Measurements from ENCODE around the gene MOB2. TPM values are rescaled to one million over a fixed set of nuclear protein-coding genes. Genes with fewer than 3 reads are reported as not detected.
A peak's percentile ranks its signal among the peaks of the same experiment; 100 is the strongest.

Gene MOB2
- total and polyA plus RNA-seq, 4 donors = 31.6 to 45.2 (median 36.4) TPM

DNA sequence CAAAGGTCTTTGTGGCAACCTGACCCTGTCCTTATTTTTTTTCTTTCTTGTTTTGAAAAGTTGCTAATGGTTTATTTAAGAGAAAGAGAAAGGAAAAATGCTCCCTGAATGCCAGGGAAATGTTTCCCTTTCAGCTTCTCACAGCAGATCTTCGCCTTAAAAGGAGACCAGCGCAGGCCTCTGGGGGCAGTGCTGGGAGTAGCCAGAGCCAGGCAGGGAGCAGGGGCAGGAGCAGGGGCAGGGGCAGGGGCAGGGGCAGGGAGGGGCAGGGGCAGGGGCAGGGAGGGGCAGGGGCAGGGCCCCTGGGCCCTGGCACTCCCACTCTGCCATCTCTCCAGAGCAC is 5.1 kb downstream of the MOB2 start:
- H3K4me3 ChIP-seq = no peak overlapping the region
- DNase-seq (no peak), ATAC-seq (ENCODE audit: insufficient read depth, low FRiP score) (no peak)
- H3K27ac ChIP-seq (ENCODE audit: low read depth in 1 of 2, low read length in 1 of 2) = peak overlapping the region in 1 of 2 donors; percentile 27
- peaks cover 3 to 44% (median 13%) of the 10 kb centered on the region in 4 donors for H3K36me3 ChIP-seq (ENCODE audit: control insufficient read depth in 4 of 4, insufficient read depth in 4 of 4, low read length in 4 of 4)
- H3K9me3 ChIP-seq (ENCODE audit: control insufficient read depth in 4 of 4, insufficient read depth in 3 of 4, low read length in 3 of 4) = no peaks in the 10 kb centered on the region
- H3K9ac ChIP-seq (ENCODE audit: insufficient read depth in 1 of 2, low read length in 2 of 2) = no peak overlapping the region
- H3K27me3 ChIP-seq (ENCODE audit: control insufficient read depth in 3 of 3, insufficient read depth in 3 of 3, low read length in 2 of 3) = no peaks in the 10 kb centered on the region
- 85 to 93% methylated on average over 2 of the region's 2 CpGs for WGBS, 2 donors
- TF ChIP-seq, protein P1, sequence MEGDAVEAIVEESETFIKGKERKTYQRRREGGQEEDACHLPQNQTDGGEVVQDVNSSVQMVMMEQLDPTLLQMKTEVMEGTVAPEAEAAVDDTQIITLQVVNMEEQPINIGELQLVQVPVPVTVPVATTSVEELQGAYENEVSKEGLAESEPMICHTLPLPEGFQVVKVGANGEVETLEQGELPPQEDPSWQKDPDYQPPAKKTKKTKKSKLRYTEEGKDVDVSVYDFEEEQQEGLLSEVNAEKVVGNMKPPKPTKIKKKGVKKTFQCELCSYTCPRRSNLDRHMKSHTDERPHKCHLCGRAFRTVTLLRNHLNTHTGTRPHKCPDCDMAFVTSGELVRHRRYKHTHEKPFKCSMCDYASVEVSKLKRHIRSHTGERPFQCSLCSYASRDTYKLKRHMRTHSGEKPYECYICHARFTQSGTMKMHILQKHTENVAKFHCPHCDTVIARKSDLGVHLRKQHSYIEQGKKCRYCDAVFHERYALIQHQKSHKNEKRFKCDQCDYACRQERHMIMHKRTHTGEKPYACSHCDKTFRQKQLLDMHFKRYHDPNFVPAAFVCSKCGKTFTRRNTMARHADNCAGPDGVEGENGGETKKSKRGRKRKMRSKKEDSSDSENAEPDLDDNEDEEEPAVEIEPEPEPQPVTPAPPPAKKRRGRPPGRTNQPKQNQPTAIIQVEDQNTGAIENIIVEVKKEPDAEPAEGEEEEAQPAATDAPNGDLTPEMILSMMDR (IDR thresholded peaks at IDR 0.05; ENCODE audit: control extremely low read depth, extremely low read depth) = no peak
- H3K4me1 ChIP-seq (ENCODE audit: control insufficient read depth in 5 of 5, insufficient read depth in 5 of 5, low read length in 5 of 5) = peaks cover 0 to 44% (median 8%) of the 10 kb centered on the region in 5 donors

DNA sequence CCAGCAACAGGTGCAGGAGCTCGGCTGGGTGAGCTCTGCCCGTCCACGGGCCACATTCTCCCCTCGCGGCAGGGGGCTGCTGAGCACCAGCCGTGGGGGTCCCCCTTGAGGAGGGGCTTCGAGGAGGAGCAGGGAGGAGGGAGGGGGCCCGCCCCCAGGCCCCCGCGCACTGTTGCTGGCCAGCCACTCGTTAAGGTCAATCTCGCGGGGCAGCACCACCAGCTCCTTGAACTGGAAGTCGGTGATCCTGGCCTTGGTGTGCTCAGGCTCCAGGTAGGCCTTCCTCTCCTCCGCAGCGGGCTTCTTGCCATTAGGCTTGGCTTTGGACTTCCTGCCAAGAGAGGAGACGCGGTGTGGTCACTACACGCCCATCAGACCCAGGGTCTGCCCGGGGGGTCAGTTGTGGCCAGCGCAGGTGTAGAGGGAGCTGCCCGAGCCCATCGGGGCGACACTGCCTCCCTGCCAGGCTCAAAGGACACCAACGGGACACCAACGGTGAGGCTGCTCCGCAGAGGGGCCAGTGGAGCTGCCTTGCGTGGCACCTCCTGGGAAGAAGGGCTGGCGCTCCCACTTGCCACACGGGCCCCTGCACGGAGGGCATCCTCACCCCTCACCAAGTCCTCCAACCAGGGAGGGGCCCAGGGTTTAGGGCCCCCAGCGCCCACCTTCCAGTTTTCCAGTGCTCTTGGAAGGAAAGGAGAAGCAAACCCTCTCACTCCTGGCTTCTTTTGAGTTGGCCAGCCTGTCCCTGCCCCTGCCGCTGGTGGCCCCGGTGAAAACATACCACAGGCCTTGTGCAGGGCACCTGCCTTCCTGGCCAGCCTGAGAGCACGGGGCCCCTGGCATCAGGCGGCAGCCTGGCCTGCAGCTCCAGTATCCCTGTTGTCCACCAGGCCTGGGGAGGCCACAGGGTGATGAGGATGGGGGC is 5.8 kb downstream of the MOB2 start:
- Histone ChIP-seq H3K27ac (ENCODE audit: low read depth in 1 of 2, low read length in 1 of 2) (peak overlapping the region in 1 of 2 donors; percentile 27), H3K4me1 (ENCODE audit: control insufficient read depth in 5 of 5, insufficient read depth in 5 of 5, low read length in 5 of 5) (peaks cover 0 to 38% (median 2%) of the 10 kb centered on the region in 5 donors), H3K9ac (ENCODE audit: insufficient read depth in 1 of 2, low read length in 2 of 2) (no peak overlapping the region), H3K27me3 (ENCODE audit: control insufficient read depth in 3 of 3, insufficient read depth in 3 of 3, low read length in 2 of 3) (no peaks in the 10 kb centered on the region), H3K4me3 (no peak overlapping the region), H3K36me3 (ENCODE audit: control insufficient read depth in 4 of 4, insufficient read depth in 4 of 4, low read length in 4 of 4) (peaks cover 3 to 45% (median 13%) of the 10 kb centered on the region in 4 donors), H3K9me3 (ENCODE audit: control insufficient read depth in 4 of 4, insufficient read depth in 3 of 4, low read length in 3 of 4) (no peaks in the 10 kb centered on the region)
- TF ChIP-seq, protein P1 (IDR thresholded peaks at IDR 0.05; ENCODE audit: control extremely low read depth, extremely low read depth) = no peak
- 93 to 95% methylated on average over 36 of the region's 36 CpGs for WGBS, 2 donors
- DNase-seq = no peak
- ATAC-seq (ENCODE audit: insufficient read depth, low FRiP score) = no peak

DNA sequence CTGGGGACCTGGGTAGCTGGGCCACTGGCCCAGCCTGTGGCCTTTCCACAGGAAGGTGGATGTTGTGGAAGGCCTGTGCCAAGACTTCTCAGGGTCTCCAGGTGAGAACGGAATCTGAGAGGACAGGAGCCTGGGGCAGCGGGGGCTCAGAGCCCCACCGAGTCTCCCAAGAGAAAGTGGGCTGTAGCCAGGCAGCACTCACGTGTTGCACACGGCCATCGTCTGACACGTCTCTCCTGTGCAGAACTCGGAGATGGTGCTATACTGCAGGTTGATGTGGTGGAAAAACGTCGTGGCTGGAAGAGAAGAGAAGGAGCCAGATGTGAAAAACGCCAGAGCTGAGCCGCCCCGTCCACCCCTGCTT is 6.4 kb downstream of the MOB2 start:
- ATAC-seq (ENCODE audit: insufficient read depth, low FRiP score) (no peak), DNase-seq (no peak)
- 85 to 91% methylated on average over 13 of the region's 13 CpGs for WGBS, 2 donors
- TF ChIP-seq, protein P1 (IDR thresholded peaks at IDR 0.05; ENCODE audit: control extremely low read depth, extremely low read depth) = no peak
- Histone ChIP-seq H3K36me3 (ENCODE audit: control insufficient read depth in 4 of 4, insufficient read depth in 4 of 4, low read length in 4 of 4) (peaks cover 3 to 49% (median 18%) of the 10 kb centered on the region in 4 donors), H3K4me1 (ENCODE audit: control insufficient read depth in 5 of 5, insufficient read depth in 5 of 5, low read length in 5 of 5) (peaks cover 0 to 33% (median 0%) of the 10 kb centered on the region in 5 donors), H3K4me3 (no peak overlapping the region), H3K9me3 (ENCODE audit: control insufficient read depth in 4 of 4, insufficient read depth in 3 of 4, low read length in 3 of 4) (no peaks in the 10 kb centered on the region), H3K27me3 (ENCODE audit: control insufficient read depth in 3 of 3, insufficient read depth in 3 of 3, low read length in 2 of 3) (no peaks in the 10 kb centered on the region), H3K9ac (ENCODE audit: insufficient read depth in 1 of 2, low read length in 2 of 2) (no peak overlapping the region), H3K27ac (ENCODE audit: low read depth in 1 of 2, low read length in 1 of 2) (no peak overlapping the region)
